ENCODE measurements around the gene SHB. TPM values are rescaled to one million over a fixed set of nuclear protein-coding genes. Genes with fewer than 3 reads are reported as not detected.

SHB gene
- total RNA-seq, 4 donors from 2014 or later: 18.4 to 27.5 (median 22.0) TPM

GRCh38 chr9:38029915-38030638 is 39.0 kb downstream of the SHB start:
- 82 to 89% methylated on average over 7 to 9 of the region's 9 CpGs for WGBS, 2 donors

GRCh38 chr9:38027714-38028113 is 41.3 kb downstream of the SHB start:
- Histone ChIP-seq H3K27me3 (no peaks in the 10 kb centered on the region), H3K27ac (peak overlapping the region in 2 of 3 donors; percentile 10 to 73), H3K9me3 (no peaks in the 10 kb centered on the region), H3K4me1 (peaks cover 51 to 64% of the 10 kb centered on the region in 2 donors), H3K36me3 (no peaks in the 10 kb centered on the region), H3K4me3 (replicated peaks in 1 of 3) (no peak overlapping the region)
- intact Hi-C loops (cut with DNase I): no loop called here
- TF ChIP-seq POLR2A (IDR thresholded peaks at IDR 0.05) (no peak), CTCF (IDR thresholded peaks at IDR 0.05) (no peak)
- no peak for DNase-seq
- WGBS, 2 donors: 86 to 91% methylated on average over 5 to 6 of the region's 6 CpGs

More at GRCh38 chr9:38029915-38030638, 39.0 kb downstream of the SHB start:
- Histone ChIP-seq H3K4me1 (peaks cover 34 to 48% of the 10 kb centered on the region in 2 donors), H3K27me3 (no peaks in the 10 kb centered on the region), H3K9me3 (no peaks in the 10 kb centered on the region), H3K27ac (no peak overlapping the region), H3K36me3 (no peaks in the 10 kb centered on the region), H3K4me3 (replicated peaks in 1 of 3) (no peak overlapping the region)
- intact Hi-C loops (cut with DNase I): no loop called here
- TF ChIP-seq CTCF (IDR thresholded peaks at IDR 0.05) (no peak), POLR2A (IDR thresholded peaks at IDR 0.05) (no peak)
- DNase-seq: no peak

GRCh38 chr9:38026840-38027527 is 42.0 kb downstream of the SHB start:
- peaks cover 45 to 62% of the 10 kb centered on the region in 2 donors for H3K4me1 ChIP-seq
- no peaks in the 10 kb centered on the region for H3K36me3 ChIP-seq
- 86 to 93% methylated on average over 6 of the region's 6 CpGs for WGBS, 2 donors
- H3K27me3 ChIP-seq: no peaks in the 10 kb centered on the region
- H3K4me3 ChIP-seq (replicated peaks in 1 of 3): no peak overlapping the region
- no peak for DNase-seq
- H3K9me3 ChIP-seq: no peaks in the 10 kb centered on the region
- TF ChIP-seq CTCF (IDR thresholded peaks at IDR 0.05) (no peak), POLR2A (IDR thresholded peaks at IDR 0.05) (no peak)
- intact Hi-C loops (cut with DNase I): no loop called here
- H3K27ac ChIP-seq: peak overlapping the region in 2 of 3 donors; percentile 73 to 84

- DNase-seq: no peak
- TF ChIP-seq POLR2A (IDR thresholded peaks at IDR 0.05): no peak
- no peak for TF ChIP-seq CTCF (IDR thresholded peaks at IDR 0.05)
- no peaks in the 10 kb centered on the region for H3K27me3 ChIP-seq
- no peaks in the 10 kb centered on the region for H3K36me3 ChIP-seq
- 74 to 75% methylated on average over 17 to 18 of the region's 18 CpGs for WGBS, 2 donors
- peak overlapping the region in 2 of 3 donors; percentile 73 to 84 for H3K27ac ChIP-seq
- H3K4me3 ChIP-seq (replicated peaks in 1 of 3): no peak overlapping the region
- H3K4me1 ChIP-seq: peaks cover 43 to 56% of the 10 kb centered on the region in 2 donors
- intact Hi-C loops (cut with DNase I): no loop called here
- H3K9me3 ChIP-seq: no peaks in the 10 kb centered on the region
Observed at GRCh38 chr9:38026021-38026809, 42.8 kb downstream of the SHB start.

Data from thyroid gland (tissue), 4 donors.